Daoy (cell line): ENCODE data around the gene STAG2. TPM values are rescaled to one million over a fixed set of nuclear protein-coding genes. Genes with fewer than 3 reads are reported as not detected.
"Not testable (repeated sequence)": the region's sequence is repeated elsewhere in the genome, so short reads cannot be mapped to it uniquely, and the experiment has no call there.

Experiments used
- DNase-seq: peaks from one replicate; pipeline ENCODE4 v3.0.0-alpha.2; 2015; ENCODE audit warnings: low read depth
- total RNA-seq: library from RNA; depleted of rRNA; stranded (reverse); fragments of >200 nt; shearing (Covaris generic); gene quantifications from 2 replicates; pipeline ENCODE4 v1.2.3, GENCODE V29; 2014

Gene STAG2
- total RNA-seq, 1 experiment from 2014 or later, result 84.6 TPM

DNA sequence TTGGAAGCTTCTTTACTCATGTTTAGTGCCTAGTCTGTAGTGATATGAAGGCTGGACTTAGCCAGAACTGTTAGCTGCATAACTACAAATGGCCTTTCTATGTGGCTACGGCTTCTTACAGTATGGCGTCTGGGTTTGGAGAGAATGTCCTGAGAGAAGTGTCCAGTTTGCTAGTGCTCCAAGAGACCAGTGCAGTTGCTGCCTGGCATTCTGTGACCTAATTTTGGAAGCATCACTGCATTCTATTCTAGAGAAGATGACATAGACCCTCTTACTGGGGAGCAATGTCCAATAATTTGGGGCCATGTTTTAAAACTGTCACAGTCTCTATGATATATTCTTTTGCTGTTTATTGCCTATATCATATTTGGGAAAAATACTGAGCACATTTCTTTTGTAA is 74.2 kb downstream of the STAG2 start:
- DNase-seq, result no peak

DNA sequence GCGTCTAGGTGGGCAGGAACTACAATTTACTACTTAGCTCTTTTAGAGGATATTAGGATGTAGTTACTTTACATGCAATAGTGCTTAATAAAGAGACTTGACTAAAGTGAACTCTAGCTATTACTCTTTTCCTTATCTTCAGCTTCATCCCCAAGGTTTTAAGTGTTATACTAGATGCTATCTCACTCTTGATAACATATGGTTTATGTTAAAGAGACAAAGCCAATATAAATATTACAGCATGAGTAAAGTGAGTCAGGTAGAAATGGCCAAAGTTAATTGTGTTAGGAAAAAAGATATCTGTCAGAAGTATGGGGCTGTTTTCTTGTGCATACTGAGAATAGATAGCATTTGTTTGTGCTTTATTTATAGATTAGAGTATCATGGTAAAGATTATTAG is 80.5 kb downstream of the STAG2 start:
- no peak for DNase-seq

DNA sequence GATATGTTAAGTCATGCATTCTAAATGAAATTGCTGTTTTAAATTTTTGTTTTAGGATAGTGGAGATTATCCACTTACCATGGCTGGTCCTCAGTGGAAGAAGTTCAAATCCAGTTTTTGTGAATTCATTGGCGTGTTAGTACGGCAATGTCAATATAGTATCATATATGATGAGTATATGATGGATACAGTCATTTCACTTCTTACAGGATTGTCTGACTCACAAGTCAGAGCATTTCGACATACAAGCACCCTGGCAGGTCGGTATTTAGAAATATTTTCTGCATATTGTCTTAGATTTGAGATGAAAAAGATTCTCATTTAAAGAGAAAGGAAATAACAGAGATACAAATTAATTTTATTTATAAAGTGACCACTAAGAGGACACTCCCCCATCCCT is 83.6 kb downstream of the STAG2 start:
- no peak for DNase-seq

DNA sequence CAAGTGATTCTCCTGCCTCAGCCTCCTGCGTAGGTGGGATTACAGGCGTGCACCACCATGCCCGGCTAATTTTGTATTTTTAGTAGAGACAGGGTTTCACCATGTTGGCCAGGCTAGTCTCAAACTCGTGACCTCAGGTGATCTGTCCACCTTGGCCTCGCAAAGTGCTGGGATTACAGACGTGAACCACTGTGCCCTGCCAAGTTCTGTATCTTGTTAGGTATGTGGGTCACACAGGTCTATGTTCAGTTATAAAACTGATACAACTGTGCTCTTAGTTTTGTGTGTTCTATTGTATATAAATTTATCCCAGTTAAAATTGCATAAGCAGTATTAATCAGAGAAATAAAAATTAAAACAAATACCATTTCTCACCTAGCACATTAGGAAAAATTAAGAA is 122.9 kb downstream of the STAG2 start:
- not testable (repeated sequence) for DNase-seq

DNA sequence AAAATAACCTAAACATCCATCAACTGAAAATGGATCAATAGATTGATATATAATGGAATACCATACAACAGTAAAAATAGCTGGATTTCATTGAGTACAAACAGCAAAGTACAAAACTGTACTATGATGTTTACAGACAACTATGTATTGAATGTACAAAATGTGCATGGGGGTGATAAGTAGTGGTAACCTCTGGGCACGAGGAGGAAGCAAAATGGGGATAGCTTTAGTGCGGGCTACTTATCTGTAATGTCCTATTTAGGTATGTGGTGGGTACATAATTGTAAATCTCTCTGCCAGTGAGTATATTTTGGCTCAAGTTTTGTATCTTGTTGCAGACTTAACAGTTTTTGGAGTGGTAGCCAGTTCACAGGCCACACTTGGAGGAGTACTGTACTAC is 123.6 kb downstream of the STAG2 start:
- DNase-seq, result no peak

DNA sequence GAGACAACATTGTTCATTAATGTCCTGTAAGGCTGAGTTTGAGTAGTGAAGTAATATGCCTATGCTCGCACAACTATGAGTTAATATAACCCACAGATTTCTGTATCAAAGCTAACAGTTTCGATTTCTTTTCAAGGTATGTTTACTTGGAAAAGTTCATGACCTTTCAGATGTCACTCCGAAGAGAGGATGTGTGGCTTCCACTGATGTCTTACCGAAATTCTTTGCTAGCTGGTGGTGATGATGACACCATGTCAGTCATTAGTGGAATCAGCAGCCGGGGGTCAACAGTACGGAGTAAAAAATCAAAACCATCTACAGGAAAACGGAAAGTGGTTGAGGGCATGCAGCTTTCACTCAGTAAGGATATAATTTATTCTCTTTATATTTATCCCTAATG is 124.9 kb downstream of the STAG2 start:
- DNase-seq, result no peak

DNA sequence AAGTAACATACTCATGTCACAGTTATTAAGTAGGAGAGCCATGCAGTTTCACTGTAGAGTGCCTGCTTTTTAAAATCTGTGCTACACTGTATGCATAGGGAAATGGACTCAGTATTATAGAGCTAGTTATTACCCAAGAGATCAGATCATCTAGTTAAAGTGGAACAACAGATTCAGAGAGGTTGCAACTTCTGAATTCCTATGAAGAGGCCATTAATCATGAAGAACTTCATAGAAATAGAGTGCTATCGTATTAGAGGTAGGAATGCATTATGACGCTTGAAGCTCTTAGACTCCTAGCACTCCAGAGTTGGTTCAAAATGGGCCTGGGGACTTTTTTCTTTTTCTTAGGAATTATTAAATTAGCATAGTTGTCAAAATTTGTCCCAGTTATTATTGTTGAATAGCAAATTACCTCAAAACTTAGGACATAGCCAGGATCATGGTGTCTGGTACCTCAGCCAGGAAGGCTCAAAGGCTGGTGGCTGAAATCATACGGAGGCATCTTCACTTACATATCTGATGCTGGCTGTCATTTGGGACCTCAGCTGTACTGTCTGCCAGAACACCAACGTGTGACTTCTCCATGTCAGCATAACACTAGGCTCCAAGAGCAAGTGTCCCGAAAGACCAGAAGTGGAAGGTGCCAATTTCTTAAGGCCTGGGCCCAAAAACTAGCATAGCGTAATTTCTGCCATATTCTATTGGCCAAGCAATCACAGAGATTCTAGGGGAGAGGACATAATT is 125.7 kb downstream of the STAG2 start:
- no peak for DNase-seq

DNA sequence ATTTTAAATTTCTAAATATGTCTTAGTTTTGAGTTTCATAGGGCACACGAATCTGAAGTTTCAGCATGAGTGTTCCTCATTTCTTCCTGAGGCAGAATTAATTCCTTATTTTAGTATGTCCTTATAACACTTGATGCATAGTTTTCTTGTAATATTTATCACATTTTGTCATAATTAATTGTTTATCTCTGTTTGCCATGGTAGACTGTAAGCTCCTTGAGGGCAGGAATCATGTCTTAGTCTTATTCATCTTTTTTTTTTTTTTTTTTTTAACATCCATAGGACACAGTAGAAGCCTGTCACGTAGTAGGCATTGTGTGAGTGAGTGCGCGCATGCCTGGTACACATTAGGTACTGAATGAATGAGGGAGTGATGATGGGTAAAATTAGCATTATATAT is 131.7 kb downstream of the STAG2 start:
- no peak for DNase-seq

DNA sequence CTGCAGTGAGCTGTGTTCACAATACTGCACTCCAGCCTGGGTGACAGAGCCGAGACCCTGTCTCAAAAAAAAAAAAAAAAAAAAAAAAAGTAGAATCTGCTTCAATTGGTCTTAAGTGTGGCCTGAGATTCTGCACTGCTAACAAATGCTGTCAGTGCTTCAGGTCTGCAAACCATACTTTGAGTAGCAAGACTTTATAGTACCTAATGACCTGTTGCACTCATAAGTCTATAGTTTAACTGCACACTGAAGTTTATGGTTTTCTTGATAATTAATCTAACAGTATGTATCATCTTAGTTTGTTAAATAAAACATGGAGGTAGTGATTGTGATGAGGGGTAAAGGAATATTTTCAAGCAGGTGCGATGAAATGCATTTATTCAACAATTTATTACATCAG is 135.6 kb downstream of the STAG2 start:
- DNase-seq, result no peak

DNA sequence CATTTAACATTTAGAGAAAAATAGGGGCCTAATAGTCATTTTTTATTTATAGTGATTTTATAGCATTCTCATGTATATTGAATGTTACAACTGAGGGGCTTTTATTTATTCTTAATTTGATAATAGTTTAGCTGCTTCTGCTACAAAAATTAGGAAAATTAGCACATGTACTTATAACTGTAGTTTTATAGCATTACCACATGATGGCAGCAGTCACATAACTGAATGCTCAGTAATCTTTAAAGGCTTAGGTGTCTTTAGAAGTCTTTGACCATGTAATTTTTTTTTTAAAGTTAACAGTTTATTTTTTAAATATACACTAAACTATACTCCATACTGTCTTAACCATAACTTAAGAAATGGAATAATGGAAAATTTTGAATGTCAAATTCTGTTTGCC is 136.6 kb downstream of the STAG2 start:
- no peak for DNase-seq

DNA sequence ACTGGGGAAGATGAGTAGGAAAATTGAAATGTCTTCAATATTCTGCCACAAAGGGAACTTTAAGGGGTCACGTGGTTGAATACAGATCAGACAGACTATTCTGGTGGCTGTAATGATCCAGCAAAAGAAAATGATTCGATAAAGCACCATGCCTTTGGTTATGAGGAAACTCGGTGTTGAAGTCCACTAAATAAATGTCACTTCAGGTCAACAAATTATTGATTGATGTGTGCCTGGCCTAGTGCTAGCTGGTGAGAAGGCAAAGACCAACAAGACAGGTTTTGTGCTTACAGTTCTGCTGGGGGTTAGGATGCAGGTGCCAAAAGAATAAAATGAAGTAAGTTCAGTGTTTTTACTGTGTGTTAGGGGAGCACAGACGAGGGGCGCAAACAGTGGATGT is 142.5 kb downstream of the STAG2 start:
- no peak for DNase-seq

DNA sequence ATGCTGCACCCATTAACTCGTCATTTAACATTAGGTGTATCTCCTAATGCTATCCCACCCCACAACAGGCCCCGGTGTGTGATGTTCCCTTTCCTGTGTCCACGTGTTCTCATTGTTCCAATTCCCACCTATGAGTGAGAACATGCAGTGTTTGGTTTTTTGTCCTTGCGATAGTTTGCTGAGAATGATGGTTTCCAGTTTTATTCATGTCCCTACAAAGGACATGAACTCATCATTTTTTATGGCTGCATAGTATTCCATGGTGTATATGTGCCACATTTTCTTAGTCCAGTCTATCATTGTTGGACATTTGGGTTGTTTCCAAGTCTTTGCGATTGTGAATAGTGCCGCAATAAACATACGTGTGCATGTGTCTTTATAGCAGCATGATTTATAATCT is 143.0 kb downstream of the STAG2 start:
- DNase-seq, result not testable (repeated sequence)

DNA sequence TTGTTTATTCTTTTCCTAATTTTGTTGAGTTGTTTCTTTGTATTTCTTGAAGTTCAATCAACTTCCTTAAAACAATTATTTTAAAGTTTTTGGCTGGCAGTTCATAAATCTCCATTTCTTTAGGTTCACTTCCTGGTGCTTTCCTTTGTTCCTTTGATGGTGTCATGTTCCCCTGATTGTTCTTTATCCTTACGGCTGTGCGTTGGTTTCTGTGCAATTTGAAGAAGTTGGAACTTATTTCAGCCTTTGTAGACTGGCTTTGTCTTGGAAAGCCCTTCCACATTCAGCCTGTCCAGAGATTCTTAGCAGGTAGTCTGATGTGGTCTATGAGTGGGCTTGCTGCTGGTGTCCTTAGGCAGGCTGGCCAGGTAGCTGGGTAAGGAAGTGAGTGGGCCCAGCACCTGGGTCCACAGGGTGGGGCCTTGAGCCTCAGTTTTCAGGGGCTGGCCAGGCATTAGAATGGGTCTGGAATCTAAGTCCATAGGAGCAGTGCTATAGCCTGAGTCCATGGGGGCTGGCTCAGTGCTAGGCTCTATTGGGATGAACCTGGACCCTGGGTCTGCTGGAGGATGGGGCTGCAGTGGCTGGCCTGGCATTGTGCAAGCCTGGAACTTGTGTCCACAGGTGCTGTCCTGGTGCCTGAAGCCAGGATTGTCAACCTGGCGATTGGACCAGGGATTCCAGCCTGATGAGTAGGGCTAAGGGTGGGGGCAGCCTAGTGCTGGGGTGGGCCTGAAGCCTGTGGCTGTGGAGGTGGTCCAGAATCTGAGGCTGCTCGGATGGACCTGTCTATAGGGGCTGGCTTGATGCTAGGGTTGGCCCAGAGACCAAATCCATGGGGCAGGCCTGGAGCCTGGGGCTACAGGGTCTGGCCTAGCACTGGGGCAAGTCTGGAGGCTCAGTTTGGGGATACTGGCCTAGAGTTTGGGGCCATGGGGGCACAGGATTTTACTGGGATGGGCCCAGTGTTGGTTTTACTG is 152.4 kb downstream of the STAG2 start:
- no peak for DNase-seq

DNA sequence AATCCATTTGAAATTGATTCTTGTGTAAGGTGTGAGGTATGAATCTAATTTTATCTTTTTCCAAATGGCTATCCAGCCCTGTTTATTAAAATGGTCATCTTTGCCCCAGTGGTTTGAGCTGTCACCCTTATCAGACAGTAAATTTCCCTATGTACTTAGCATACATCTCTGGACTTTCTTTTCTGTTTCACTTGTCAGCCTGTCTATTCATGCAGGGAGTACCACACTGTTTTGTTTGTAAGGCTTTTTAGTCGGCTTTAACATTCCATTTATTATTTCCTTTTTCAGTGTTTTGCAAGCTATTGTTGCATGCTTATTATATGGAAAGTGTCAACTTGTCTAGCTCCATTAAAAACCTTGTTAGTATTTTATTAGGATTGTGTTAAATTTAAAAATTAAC is 155.8 kb downstream of the STAG2 start:
- no peak for DNase-seq

DNA sequence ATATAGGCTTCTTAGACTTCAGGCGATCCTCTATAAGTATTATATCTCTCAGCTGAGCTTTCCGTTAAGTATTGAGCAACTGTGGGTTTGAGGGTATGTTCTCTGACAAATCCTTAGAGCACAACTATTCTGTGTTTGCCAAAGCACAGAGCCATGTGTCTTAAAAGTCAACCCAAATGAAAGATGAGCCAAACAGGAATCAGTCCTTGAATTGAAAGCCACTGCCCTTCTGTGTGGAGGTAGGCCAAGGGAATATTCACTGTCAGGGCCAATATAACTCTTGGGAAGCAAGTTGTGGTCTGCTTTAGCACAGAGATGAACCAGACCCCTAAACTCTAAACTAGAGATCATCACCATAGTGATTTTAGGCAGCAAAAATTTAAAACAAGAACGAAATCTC is 164.0 kb downstream of the STAG2 start:
- DNase-seq, result no peak

DNA sequence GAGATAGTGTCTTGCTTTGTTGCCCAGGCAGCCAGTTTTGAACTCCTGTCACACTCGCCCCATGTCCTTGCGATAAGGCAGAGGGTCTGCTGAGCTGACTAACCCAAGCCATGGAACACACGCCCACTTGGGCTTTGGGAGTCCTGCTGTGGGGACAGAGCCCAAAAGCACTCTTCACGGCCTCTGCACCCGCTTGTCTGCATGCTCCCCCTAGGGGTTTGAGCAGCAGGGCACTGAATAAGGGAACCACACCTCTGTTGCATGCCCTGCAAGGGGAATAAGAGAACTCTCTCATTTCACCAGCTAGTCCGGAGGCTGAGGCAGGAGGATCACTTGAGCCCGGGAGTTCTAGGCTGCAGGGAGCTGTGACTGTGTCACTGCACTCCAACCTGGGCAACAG is 166.0 kb downstream of the STAG2 start:
- DNase-seq, result no peak

DNA sequence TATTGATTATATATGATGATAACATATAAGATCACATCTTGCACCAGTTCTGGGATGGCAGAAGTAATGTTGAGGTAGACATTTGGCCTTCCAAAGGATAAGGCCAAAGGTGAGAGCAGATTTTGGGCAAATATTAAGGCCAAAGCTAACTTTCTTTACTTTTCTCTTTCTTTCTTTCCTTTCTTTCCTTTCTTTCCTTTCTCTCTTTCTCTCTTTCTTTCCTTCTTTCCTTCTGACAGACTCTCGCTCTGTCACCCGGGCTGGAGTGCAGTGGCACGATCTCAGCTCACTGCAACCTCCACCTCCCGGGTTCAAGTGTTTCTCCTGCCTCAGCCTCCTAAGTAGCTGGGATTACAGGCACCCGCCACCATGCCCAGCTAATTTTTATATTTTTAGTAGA is 170.9 kb downstream of the STAG2 start:
- not testable (repeated sequence) for DNase-seq

DNA sequence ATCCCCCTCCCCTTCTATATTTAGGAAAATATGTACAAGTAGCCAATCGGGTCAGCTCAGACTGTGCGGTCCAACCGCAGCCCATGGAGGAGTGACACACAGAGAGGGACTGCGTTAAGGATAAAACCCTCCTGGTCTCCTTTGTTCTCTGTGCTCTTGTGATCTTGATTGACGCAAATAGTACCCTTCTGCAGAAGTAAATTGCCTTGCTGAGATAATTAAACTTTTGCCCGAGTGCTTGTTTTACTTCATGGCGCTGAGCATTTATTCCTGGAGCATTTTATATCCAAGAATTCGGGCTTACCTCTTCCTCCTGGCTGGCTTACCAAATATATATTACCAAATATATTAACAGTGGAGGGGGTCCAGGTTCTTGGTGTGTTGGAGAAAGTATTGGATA is 184.2 kb downstream of the STAG2 start:
- DNase-seq, result no peak

DNA sequence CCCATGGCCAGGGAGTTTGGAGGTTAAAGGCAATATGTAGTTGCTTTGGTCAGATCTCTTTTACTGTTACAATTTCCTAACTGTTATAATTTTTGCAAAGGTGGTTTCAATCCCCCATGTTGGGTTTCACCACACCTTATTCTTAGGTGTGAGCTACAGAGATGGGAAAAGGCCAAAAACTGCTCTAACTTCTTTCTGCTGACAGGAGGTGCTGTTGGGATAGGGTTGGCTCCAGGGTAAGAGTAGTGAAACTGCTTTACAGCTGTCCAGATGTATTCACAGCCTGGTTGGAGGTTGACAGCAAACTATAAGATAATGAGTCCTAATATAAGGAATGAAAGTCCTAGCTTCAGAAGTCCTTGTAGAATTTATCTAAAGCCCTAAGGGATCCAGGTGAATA is 189.7 kb downstream of the STAG2 start:
- no peak for DNase-seq
